Kidney epithelial cell (primary cell): ENCODE data around the gene SLC36A1. TPM values are rescaled to one million over a fixed set of nuclear protein-coding genes. Genes with fewer than 3 reads are reported as not detected.
"Not testable (repeated sequence)": the region's sequence is repeated elsewhere in the genome, so short reads cannot be mapped to it uniquely, and the experiment has no call there.

Experiments used
- DNase-seq: peaks from one replicate; pipeline ENCODE4 v3.0.0-alpha.2; 2010; ENCODE audit warnings: low read depth
- H3K27me3 ChIP-seq: 2 replicates; pipeline ENCODE4 v1.6.0; 2011; ENCODE audit warnings: low read length; ENCODE audit not compliant: control insufficient read depth, insufficient read depth
- H3K36me3 ChIP-seq: 2 replicates; pipeline ENCODE4 v1.5.1; 2011; ENCODE audit warnings: low read length; ENCODE audit not compliant: control insufficient read depth, insufficient read depth
- H3K4me3 ChIP-seq: 2 replicates; pipeline ENCODE4 v1.5.1; 2011; ENCODE audit warnings: low read depth, mild to moderate bottlenecking, control low read depth, low read length
- total RNA-seq: library from RNA; depleted of rRNA; stranded (reverse); fragments of >200 nt; gene quantifications from 2 replicates; pipeline ENCODE4 v1.2.3, GENCODE V29; 2015
- TF ChIP-seq, protein P1 (sequence below): IDR thresholded peaks from 2 replicates; pipeline ENCODE4 v1.5.1; 2011; ENCODE audit warnings: mild to moderate bottlenecking, moderate library complexity, low read length, control low read depth, inconsistent platforms; ENCODE audit not compliant: insufficient read depth, poor library complexity, severe bottlenecking

SLC36A1 gene
- total RNA-seq, 1 donor from 2014 or later: 13.8 TPM

DNA sequence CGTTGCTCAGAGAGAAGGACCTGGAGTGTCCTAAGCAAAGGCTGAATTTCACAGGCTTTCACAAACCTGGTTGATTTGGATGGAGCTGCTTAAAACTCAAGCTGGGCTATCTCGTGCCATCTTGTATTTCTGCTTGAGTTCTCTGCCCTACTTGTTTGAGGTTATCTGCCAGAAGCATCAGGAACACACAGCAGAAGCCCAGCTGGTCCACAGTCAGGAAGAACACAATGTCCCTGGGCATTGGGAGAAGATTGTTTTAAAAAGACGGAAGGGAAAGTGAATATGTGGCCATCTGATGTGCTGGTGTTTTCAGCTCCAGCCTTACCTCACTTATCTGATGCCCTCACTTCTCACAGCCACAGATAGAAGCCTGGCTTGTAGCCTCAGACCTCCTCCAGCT lies 32.9 kb upstream of the SLC36A1 start:
- no peak for DNase-seq
- H3K4me3 ChIP-seq: no peak overlapping the region
- TF ChIP-seq, protein P1, sequence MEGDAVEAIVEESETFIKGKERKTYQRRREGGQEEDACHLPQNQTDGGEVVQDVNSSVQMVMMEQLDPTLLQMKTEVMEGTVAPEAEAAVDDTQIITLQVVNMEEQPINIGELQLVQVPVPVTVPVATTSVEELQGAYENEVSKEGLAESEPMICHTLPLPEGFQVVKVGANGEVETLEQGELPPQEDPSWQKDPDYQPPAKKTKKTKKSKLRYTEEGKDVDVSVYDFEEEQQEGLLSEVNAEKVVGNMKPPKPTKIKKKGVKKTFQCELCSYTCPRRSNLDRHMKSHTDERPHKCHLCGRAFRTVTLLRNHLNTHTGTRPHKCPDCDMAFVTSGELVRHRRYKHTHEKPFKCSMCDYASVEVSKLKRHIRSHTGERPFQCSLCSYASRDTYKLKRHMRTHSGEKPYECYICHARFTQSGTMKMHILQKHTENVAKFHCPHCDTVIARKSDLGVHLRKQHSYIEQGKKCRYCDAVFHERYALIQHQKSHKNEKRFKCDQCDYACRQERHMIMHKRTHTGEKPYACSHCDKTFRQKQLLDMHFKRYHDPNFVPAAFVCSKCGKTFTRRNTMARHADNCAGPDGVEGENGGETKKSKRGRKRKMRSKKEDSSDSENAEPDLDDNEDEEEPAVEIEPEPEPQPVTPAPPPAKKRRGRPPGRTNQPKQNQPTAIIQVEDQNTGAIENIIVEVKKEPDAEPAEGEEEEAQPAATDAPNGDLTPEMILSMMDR: no peak
- H3K27me3 ChIP-seq: no peaks in the 10 kb centered on the region
- H3K36me3 ChIP-seq: no peaks in the 10 kb centered on the region

DNA sequence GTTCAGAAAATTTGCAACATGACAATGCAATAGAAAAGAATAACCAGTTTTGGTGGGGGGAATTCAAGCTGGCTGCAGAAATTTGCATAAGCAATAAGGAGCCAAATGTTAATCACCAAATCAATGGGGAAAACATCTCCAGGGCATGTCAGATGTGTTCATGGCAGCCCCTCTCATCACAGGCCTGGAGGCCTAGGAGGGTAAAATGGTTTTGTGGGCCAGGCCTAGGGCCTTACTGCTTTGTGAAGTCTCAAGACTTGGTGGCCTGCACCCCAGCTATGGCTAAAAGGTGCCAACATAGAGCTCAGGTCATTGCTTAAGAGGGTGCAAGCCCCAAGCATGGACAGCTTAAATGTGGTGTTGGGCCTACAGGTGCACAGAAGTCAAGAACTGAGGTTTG lies 29.7 kb upstream of the SLC36A1 start:
- no peak for DNase-seq
- no peaks in the 10 kb centered on the region for H3K36me3 ChIP-seq
- no peaks in the 10 kb centered on the region for H3K27me3 ChIP-seq
- no peak overlapping the region for H3K4me3 ChIP-seq
- TF ChIP-seq, protein P1: no peak

- Histone ChIP-seq H3K4me3 (no peak overlapping the region), H3K36me3 (no peaks in the 10 kb centered on the region), H3K27me3 (no peaks in the 10 kb centered on the region)
- TF ChIP-seq, protein P1: no peak
- no peak for DNase-seq
Observed at GRCh38 chr5:151420127-151420526, 27.3 kb upstream of the SLC36A1 start.

DNA sequence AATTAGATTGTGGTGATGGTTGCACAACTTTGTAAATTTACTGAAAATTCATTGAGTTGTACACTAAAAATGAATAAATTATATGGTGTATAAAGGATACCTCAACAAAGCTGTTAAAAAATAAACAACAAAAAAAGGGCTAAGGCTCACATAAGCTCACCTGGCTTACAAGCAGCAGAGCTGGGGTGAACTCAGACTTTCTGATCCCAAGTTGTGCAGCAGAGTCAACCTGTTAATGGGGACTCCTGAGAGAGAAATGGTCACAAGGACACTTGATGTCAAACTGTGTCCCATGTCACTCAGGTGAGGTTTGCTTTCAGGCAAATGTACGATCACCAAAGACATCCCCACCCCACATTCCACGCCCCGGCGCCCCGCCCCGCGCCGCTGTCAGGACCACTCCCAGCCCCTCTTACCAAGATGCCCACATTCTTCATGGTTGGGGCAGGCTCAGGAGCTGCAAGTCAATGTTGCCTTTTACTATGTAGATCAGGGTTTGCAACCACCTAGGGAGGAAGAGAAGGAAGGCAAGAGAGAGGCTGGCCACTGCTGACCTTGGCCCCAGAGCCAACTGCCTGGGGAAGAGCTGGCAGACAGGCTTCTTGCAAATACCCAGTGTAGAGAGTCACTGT lies 22.4 kb upstream of the SLC36A1 start:
- TF ChIP-seq, protein P1: no peak
- H3K27me3 ChIP-seq: no peaks in the 10 kb centered on the region
- no peak for DNase-seq
- no peaks in the 10 kb centered on the region for H3K36me3 ChIP-seq
- no peak overlapping the region for H3K4me3 ChIP-seq

GRCh38 chr5:151426347-151426746 lies 21.1 kb upstream of the SLC36A1 start:
- not testable (repeated sequence) for H3K36me3 ChIP-seq, DNase-seq, H3K4me3 ChIP-seq, H3K27me3 ChIP-seq

GRCh38 chr5:151427258-151427657 lies 20.1 kb upstream of the SLC36A1 start:
- Histone ChIP-seq H3K36me3 (no peaks in the 10 kb centered on the region), H3K27me3 (no peaks in the 10 kb centered on the region), H3K4me3 (no peak overlapping the region)
- TF ChIP-seq, protein P1: no peak
- DNase-seq: no peak
